HPDE6-E6E7 (cell line): ENCODE measurements around the gene LTK.

Experiments used
- DNase-seq: peaks from one replicate; pipeline ENCODE4 v3.0.0; 2011; ENCODE audit warnings: missing footprints; ENCODE audit errors: extremely low spot score

Gene LTK

GRCh38 chr15:41498657-41499056, 15.0 kb downstream of the LTK start:
- no peak for DNase-seq

GRCh38 chr15:41495736-41496599, 17.7 kb downstream of the LTK start:
- no peak for DNase-seq

GRCh38 chr15:41494922-41495735, 18.5 kb downstream of the LTK start:
- no peak for DNase-seq

- DNase-seq: no peak
Measured at GRCh38 chr15:41494190-41494921, 19.3 kb downstream of the LTK start.

- no peak for DNase-seq
Measured at GRCh38 chr15:41493902-41494189, 19.8 kb downstream of the LTK start.

- peak; percentile 42 for DNase-seq
Measured at GRCh38 chr15:41493205-41493901, 20.3 kb downstream of the LTK start, which contains the start of gene ITPKA. Gene ITPKA (plus strand): TSS chr15:41493874. CDS start chr15:41493928, 54 bp downstream.

GRCh38 chr15:41492597-41493204, 20.9 kb downstream of the LTK start:
- DNase-seq: no peak

- no peak for DNase-seq
Measured at GRCh38 chr15:41491889-41492288, 21.7 kb downstream of the LTK start.

GRCh38 chr15:41490355-41490754, 23.3 kb downstream of the LTK start:
- DNase-seq: peak; percentile 92

- no peak for DNase-seq
Measured at GRCh38 chr15:41489641-41490040, 24.0 kb downstream of the LTK start.

GRCh38 chr15:41487802-41488201, 25.8 kb downstream of the LTK start:
- no peak for DNase-seq

- no peak for DNase-seq
Measured at GRCh38 chr15:41487381-41487780, 26.2 kb downstream of the LTK start.

- no peak for DNase-seq
Measured at GRCh38 chr15:41486286-41486685, 27.3 kb downstream of the LTK start.

GRCh38 chr15:41484937-41485625, 28.5 kb downstream of the LTK start:
- no peak for DNase-seq

- no peak for DNase-seq
Measured at GRCh38 chr15:41483519-41483918, 30.1 kb downstream of the LTK start.

GRCh38 chr15:41483115-41483514, 30.5 kb downstream of the LTK start:
- DNase-seq: no peak

- DNase-seq: no peak
Measured at GRCh38 chr15:41482110-41482877, 31.3 kb downstream of the LTK start.

GRCh38 chr15:41480396-41481140, 33.1 kb downstream of the LTK start:
- DNase-seq: no peak

- no peak for DNase-seq
Measured at GRCh38 chr15:41476416-41477048, 37.1 kb downstream of the LTK start.
